ENCODE measurements around the gene MTARC2. TPM values are rescaled to one million over a fixed set of nuclear protein-coding genes. Genes with fewer than 3 reads are reported as not detected.
A peak's percentile ranks its signal among the peaks of the same experiment; 100 is the strongest.

Gene MTARC2
- total and polyA plus RNA-seq, 2 of the 13 experiments (the other 11 are each of a cell fraction or from before 2014, with no cell fraction given) = 8.5 to 10.1 TPM

DNA sequence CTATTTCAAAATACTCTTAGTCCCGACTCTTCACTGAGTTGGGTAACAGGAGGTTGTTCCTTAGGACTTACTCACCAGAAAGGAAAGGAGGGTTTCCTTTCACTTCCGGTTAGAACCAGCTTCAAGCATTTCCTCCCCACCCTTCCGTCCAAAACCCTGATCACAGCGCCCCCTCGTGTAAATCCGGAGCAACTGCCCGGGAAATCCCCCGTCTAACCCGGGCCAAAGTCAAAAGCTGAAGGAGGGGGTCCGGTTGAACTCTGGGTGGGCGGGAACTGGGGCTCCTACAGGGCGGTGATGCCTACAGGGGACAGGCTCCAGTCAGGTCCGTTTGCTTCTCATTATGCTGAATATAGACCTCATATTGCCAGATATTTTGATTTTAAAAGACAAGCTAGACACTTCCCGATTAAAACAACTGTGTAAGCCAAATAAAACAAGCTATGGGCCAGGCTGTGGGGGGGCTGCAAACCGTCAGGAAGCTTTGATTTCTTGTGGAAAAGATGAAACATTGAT lies 15.0 kb upstream of the MTARC2 start:
- Histone ChIP-seq H3K27me3 (ENCODE audit: control insufficient read depth in 1 of 2, insufficient read depth in 2 of 2, low read length in 2 of 2) (no peaks in the 10 kb centered on the region), H3K36me3 (replicated peaks in 1 of 2; ENCODE audit: control insufficient read depth in 1 of 2, insufficient read depth in 2 of 2, low read length in 2 of 2) (no peaks in the 10 kb centered on the region), H2AFZ (ENCODE audit: low read length) (no peak overlapping the region), H3K79me2 (ENCODE audit: insufficient read depth, low read length) (no peaks in the 10 kb centered on the region), H3K4me3 (replicated peaks in 1 of 3; ENCODE audit: insufficient read depth in 1 of 3, low read depth in 2 of 3, low read length in 3 of 3) (peak overlapping the region in 2 of 3 experiments; percentile 43 to 52; a peak in 3 of 6 replicates), H3K4me2 (ENCODE audit: low read depth, low read length) (peak overlapping the region; percentile 100), H3K9ac (ENCODE audit: insufficient read depth, low read depth, low read length) (no peak overlapping the region), H4K20me1 (ENCODE audit: insufficient read depth, low read length) (no peaks in the 10 kb centered on the region), H3K4me1 (ENCODE audit: insufficient read depth, low read length) (peaks cover 31% of the 10 kb centered on the region), H3K27ac (ENCODE audit: extremely low read length, insufficient read depth, low read length) (no peak overlapping the region), H3K9me3 (ENCODE audit: low read length) (no peaks in the 10 kb centered on the region)
- ATAC-seq (peak; percentile 79), DNase-seq (ENCODE audit: low spot score) (peak; percentile 77), FAIRE-seq (peak; percentile 91)
- POLR2A ChIA-PET = interaction anchor here (0.7 to 3.4 kb wide), 9 partner anchors 15 to 54 kb away, joined by 3 to 59 read pairs (median 5); partner anchors contain the start of genes MTARC1 and MTARC2
- 2% methylated on average over 14 of the region's 15 CpGs for WGBS (ENCODE audit: low lambda C conversion rate)
- BruUV-seq (replicated peaks) = no TSS peak
- CTCF ChIA-PET (ENCODE audit: low intra/inter-chr PET ratio, low total read pairs) = interaction anchor here (1.6 to 3.0 kb wide), 4 partner anchors 15 to 53 kb away, joined by 5 to 33 read pairs (median 15); partner anchors contain the start of genes C1orf115 and MTARC2
- intact Hi-C loops (cut with micrococcal nuclease; ENCODE audit: unreplicated experiment) (loop anchor here (1.0 kb wide), 4 partner anchors 15 to 53 kb away; partner anchors contain the start of genes C1orf115 and MTARC2), in situ Hi-C loops (cut with HindIII; ENCODE audit: extremely low pct_ligation_motif_present, low pct_unique_long_range_greater_than_20kb) (loop anchor here (5.0 kb wide), 1 partner anchor 36 kb away; no protein-coding TSS in a partner anchor)
- TF ChIP-seq HDAC6 (IDR thresholded peaks at IDR 0.05; ENCODE audit: low read depth, low read length) = no peak
- TF ChIP-seq KLF12 (CRISPR knock-in tag; IDR thresholded peaks at IDR 0.05; ENCODE audit: borderline replicate concordance) = no peak
- TF ChIP-seq SMAD9 (CRISPR knock-in tag; IDR thresholded peaks at IDR 0.05) = no peak
- 0 out of 2 replicates have a peak, but pooled peaks have one; percentile 7 for TF ChIP-seq ZNF816 (CRISPR knock-in tag; IDR thresholded peaks at IDR 0.05; ENCODE audit: borderline replicate concordance)
- TF ChIP-seq, protein P1, sequence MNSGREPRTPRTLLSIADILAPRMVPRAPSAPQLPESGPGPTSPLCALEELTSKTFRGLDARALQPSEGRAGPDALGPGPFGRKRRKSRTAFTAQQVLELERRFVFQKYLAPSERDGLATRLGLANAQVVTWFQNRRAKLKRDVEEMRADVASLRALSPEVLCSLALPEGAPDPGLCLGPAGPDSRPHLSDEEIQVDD (CRISPR knock-in tag; IDR thresholded peaks at IDR 0.05; ENCODE audit: borderline replicate concordance) = no peak
- TF ChIP-seq, protein P2, sequence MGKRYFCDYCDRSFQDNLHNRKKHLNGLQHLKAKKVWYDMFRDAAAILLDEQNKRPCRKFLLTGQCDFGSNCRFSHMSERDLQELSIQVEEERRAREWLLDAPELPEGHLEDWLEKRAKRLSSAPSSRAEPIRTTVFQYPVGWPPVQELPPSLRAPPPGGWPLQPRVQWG (CRISPR knock-in tag; IDR thresholded peaks at IDR 0.05; ENCODE audit: borderline replicate concordance, low read depth) = no peak
- no peak for TF ChIP-seq ZNF335 (CRISPR knock-in tag; IDR thresholded peaks at IDR 0.05)
- TF ChIP-seq, protein P3, sequence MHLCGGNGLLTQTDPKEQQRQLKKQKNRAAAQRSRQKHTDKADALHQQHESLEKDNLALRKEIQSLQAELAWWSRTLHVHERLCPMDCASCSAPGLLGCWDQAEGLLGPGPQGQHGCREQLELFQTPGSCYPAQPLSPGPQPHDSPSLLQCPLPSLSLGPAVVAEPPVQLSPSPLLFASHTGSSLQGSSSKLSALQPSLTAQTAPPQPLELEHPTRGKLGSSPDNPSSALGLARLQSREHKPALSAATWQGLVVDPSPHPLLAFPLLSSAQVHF (CRISPR knock-in tag; IDR thresholded peaks at IDR 0.05) = no peak
- TF ChIP-seq ZNF720 (CRISPR knock-in tag; IDR thresholded peaks at IDR 0.05) = no peak
- TF ChIP-seq PLRG1 (conservative IDR thresholded peaks at IDR 0.05) = no peak
- no peak; the same call in 1 of the 2 replicates for TF ChIP-seq GFI1 (CRISPR knock-in tag; IDR thresholded peaks at IDR 0.05; ENCODE audit: borderline replicate concordance)
- TF ChIP-seq, protein P4, sequence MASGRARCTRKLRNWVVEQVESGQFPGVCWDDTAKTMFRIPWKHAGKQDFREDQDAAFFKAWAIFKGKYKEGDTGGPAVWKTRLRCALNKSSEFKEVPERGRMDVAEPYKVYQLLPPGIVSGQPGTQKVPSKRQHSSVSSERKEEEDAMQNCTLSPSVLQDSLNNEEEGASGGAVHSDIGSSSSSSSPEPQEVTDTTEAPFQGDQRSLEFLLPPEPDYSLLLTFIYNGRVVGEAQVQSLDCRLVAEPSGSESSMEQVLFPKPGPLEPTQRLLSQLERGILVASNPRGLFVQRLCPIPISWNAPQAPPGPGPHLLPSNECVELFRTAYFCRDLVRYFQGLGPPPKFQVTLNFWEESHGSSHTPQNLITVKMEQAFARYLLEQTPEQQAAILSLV (CRISPR knock-in tag; IDR thresholded peaks at IDR 0.05; ENCODE audit: borderline replicate concordance) = no peak
- 0 out of 2 replicates have a peak, but pooled peaks have one; percentile 20 for TF ChIP-seq SPEN (CRISPR knock-in tag; IDR thresholded peaks at IDR 0.05; ENCODE audit: low read depth)
- no peak for TF ChIP-seq ZNF460 (CRISPR knock-in tag; IDR thresholded peaks at IDR 0.05; ENCODE audit: borderline replicate concordance)
- no peak for TF ChIP-seq ZNF564 (CRISPR knock-in tag; IDR thresholded peaks at IDR 0.05)
- TF ChIP-seq, protein P5, sequence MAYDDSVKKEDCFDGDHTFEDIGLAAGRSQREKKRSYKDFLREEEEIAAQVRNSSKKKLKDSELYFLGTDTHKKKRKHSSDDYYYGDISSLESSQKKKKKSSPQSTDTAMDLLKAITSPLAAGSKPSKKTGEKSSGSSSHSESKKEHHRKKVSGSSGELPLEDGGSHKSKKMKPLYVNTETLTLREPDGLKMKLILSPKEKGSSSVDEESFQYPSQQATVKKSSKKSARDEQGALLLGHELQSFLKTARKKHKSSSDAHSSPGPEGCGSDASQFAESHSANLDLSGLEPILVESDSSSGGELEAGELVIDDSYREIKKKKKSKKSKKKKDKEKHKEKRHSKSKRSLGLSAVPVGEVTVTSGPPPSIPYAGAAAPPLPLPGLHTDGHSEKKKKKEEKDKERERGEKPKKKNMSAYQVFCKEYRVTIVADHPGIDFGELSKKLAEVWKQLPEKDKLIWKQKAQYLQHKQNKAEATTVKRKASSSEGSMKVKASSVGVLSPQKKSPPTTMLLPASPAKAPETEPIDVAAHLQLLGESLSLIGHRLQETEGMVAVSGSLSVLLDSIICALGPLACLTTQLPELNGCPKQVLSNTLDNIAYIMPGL (CRISPR knock-in tag; IDR thresholded peaks at IDR 0.05; ENCODE audit: borderline replicate concordance in 1 of 2, low read depth in 1 of 2) = peak in 1 of 2 experiments; percentile 68; a peak in 3 of 4 replicates
- TF ChIP-seq TOPORS (CRISPR knock-in tag; IDR thresholded peaks at IDR 0.05) = no peak
- TF ChIP-seq PHF8 (CRISPR knock-in tag; IDR thresholded peaks at IDR 0.05) = 0 out of 2 replicates have a peak, but pooled peaks have one; percentile 28

All from HepG2 (cell line).